SH-SY5Y (cell line): ENCODE data around the gene FUCA1.

Experiments
- GATA2 ChIP-seq: IDR thresholded peaks from 2 replicates; pipeline ENCODE4 v1.6.1; 2011; ENCODE audit warnings: mild to moderate bottlenecking, low read depth, low read length
- GATA3 ChIP-seq: IDR thresholded peaks from 2 replicates; pipeline ENCODE4 v1.6.1; 2011; ENCODE audit warnings: low read depth, mild to moderate bottlenecking, low read length, moderate library complexity

The FUCA1 gene

DNA sequence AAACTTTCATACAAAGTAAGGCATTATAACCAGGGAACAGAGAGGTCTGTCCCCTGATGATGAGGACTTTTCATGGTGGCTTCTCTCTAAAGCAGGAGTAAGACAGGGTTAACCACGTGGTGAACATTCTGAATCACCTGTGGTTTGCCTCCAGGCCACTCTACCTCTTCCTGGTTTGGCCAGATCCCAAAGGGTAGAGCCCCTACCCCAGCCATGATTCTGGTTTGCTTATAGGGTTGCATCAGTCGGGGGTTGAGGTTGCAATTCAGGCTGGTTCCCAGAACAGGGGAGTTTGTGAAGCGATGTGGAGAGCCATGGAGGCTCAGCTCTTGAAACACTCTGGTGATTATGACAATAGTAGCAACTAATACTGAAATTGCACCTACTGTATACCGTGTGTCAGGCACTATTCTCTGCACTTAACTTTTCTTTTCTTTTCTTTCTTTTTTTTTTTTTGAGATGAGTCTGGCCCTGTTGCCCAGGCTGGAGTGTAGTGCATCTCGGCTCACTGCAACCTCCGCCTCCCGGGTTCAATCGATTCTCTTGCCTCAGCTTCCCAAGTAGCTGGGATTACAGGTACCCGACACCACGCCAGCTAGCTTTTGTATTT is 36.8 kb upstream of the FUCA1 start:
- TF ChIP-seq GATA2 (no peak), GATA3 (no peak)

DNA sequence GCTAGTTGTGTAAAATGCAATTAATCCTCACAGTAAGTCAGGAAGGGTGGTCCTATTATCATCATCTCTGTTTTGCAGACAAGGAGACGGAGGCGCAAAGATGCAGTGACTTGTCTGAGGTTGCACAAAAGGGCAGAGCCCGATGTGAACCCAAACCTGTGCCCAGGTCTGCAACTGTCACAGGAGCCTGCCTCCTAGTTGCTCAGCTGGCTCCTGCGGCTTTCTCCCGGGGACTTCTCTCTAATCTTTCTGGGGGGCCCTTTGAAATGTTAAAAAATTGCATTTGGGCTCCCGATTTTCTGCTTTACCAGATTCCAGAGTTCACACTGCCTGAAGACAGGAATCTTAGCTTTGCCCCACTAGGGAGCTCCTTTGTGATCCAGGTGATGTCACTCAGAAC is 35.7 kb upstream of the FUCA1 start:
- TF ChIP-seq GATA2 (no peak), GATA3 (no peak)

DNA sequence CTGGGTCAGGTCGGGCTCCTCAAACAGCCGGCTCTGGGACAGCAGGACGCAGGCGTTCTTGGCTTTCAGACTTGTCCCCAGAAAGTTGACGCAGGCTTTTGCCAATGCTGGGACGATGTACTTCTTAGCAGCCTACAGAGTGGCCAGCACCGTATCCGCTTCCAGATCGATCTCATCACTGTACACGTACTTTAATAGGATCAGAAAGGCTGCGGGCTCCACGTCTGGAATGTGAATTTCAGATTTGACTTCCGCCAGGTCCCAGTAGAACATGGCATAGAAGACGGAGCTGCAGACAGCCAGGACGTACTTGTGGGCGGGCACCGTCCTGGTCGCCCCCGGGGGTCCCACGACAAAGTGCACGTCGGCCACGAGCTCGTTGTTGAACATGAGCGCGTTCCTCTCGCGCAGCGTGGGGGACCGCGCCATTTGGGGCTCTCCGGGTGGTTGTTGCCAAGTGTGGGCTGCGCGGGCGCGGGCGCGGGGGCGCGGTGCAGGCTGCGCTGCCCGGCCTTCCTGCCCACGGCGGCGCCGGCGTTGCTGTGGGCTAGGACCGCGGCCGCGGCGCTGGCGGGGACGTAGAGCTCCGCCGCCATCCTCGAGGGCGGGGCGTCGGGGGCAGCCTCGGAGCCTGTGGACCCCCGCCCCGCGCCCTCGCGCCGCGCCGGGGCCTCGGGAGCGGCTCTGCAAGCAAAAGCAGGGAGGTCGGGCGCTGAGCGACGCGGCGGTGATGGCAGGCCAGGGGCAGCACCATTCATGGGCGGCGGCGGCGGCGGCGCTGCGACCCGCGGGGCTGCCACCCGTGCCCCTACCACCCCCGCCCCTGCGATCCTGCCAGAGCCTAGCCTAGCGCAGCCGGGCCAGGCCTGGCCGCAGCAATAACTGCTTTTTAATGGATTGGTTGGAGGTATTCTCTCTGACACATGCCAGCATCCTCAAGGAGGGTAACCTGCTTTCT is 34.5 kb upstream of the FUCA1 start:
- TF ChIP-seq GATA2 (no peak), GATA3 (no peak)

DNA sequence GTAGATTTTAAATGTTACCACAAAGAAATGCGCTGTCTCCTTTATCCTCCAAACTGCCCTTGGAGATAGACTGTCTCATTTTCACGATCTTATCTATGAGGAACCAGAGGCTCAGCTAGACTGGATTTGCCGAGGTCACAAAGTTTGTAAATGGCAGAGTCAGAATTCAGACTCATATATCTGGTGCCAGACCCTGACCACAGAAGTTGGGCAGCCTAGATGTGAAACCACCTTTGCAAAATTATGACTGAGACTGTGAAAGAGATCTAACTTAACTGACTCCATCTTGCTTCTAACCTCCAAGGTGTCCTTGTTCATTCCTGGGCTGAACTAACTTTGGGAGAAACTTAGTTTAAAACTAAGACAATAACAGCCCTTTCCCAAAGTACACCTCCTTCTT is 31.0 kb upstream of the FUCA1 start:
- no peak for TF ChIP-seq GATA2
- no peak for TF ChIP-seq GATA3

DNA sequence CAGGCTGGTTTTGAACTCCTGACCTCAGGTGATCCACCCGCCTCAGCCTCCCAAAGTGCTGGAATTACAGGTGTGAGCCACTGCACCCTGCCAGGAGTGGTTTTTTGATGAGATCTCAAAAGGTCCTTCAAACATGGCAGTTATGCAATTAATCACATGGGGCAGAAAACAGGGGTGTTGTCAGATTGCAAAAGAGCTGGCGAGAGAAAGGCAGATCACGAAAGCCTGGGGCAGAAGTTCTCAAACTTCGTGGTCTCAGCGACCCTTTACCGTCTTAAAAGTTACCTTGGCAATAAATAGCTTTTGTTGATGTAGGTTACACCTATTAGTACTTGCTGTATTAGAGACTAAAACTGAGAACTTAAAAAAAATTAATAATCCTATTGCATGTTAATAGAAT is 29.0 kb upstream of the FUCA1 start:
- TF ChIP-seq GATA2 = no peak
- TF ChIP-seq GATA3 = no peak

DNA sequence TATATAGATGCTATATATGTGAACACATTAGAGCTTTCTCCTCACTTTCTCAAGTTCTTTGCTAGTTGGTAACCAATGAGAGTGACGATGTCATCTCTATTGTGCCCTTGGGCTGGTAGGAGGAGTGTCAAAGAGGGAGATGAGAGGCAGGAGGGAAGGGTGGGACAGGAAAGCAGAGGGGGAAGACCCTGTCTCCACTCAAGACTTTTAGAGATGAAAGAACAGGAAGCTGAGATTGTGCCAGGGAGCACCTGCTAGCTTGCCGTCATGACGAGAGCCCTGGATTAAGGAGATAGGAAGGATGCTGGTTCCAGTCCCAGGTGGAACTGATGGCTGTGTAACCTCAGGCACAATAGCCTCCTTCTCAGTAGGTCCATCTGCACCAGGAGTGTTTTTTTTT is 28.4 kb upstream of the FUCA1 start:
- TF ChIP-seq GATA3 = no peak
- no peak for TF ChIP-seq GATA2

DNA sequence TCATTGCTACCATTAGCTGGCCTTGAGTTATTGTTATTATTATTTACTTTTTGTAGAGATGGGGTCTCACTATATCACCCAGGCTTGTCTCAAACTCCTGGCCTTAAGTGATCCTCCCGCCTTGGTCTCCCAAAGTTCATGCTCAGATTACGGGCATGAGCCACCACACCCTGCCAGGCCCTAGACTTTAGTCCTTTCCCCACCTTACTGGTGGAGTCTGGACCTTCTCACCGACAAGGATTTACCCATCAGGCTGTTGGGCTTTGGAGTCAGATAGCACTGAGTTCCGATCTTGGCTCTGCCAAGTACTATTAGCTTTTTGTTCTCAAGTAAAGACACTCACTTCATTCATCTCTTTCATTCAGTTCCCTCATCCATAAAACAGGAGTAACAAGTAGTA is 27.9 kb upstream of the FUCA1 start:
- TF ChIP-seq GATA3 (no peak), GATA2 (no peak)

DNA sequence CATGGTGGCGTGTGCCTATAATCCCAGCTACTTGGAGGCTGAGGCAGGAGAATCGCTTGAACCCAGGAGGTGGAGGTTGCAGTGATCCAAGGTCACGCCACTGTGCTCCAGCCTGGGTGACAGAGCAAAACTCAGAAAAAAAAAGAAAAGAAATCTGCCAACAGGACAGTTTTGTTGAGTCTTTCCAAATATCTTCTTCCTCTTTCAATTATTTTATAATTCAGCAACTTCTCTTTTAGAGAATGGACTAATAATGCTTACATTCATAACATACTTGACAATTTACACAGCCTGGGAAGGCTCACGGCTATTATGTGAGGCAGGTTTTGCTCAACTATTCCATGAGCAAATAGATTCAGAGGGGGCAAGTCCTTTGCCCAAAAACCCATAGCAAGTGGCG is 27.0 kb upstream of the FUCA1 start:
- TF ChIP-seq GATA2 (no peak), GATA3 (no peak)

DNA sequence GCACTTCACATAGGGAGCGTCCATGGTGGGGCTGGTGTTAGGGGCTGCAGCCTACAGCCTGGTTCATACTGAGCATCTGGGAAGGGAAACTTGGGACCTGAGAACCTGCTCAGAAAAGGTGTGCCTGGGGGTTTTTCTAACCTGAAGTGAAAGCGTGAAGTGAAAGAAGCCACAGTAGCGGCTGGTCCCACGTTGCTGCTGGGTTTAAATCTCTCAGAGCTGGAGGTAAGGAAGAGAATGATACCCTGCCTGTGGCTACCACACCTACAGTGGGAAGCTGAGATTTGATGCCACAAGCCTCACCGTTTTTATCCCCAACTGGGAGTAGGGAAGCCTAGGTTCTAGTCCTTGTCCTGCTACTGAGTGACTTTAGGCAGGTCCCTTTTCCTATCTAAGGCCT is 21.0 kb upstream of the FUCA1 start:
- TF ChIP-seq GATA3 = no peak
- no peak for TF ChIP-seq GATA2

DNA sequence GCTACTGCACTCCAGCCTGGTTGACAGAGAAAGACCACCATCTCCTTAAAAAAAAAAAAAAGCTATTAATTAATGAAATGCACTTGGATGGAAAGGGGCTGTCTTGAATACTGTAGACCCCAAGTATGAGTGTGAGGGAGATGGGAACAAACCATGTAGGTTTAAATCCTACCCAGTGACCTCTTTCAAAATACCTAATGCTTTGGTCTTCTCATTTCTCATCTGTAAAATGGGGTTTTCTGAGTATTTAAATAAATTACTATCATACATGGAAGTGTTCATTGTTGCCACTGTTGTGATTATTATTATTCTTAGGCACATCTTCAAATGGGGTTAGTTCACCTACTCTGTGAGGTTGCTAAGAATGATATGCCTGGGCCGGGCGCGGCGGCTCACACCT is 17.1 kb upstream of the FUCA1 start:
- TF ChIP-seq GATA2 = no peak
- TF ChIP-seq GATA3 = no peak

DNA sequence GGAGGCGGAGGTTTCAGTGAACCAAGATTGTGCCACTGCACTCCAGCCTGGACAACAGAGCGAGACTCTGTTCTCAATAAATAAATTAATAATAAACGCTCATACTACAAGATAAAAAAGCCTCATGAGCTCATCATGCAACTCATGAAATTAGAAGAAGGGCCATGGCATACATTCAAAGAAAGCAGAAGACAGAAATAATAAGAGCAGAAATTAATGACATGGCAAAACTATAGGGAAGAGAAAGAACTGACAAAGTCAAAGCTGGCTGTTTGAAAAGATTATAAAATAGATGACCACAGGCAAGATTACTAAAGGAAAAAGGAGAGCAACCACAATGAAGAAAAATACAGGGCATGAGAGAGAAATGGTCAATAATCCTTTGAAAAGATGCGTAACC is 14.7 kb upstream of the FUCA1 start:
- TF ChIP-seq GATA3 = no peak
- no peak for TF ChIP-seq GATA2

DNA sequence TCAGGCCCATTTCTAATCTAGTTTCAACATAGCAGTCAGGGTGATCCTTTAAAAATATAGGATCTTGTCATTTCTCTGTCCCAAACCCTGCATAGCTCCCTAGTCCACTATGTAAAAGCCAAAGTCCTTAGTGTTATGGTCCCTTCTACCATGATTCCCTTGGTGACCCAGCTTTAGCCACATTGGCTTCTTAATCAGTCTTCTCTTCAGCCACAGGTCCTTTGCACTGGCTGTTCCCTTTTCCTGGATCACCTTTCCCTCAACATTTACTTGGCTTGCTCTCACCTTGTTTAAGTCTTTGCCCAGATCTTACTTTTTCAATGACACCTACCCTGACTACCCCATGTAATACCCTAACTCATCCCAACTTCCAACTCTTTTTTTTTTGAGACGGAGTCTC is 11.7 kb upstream of the FUCA1 start:
- TF ChIP-seq GATA2 (no peak), GATA3 (no peak)

DNA sequence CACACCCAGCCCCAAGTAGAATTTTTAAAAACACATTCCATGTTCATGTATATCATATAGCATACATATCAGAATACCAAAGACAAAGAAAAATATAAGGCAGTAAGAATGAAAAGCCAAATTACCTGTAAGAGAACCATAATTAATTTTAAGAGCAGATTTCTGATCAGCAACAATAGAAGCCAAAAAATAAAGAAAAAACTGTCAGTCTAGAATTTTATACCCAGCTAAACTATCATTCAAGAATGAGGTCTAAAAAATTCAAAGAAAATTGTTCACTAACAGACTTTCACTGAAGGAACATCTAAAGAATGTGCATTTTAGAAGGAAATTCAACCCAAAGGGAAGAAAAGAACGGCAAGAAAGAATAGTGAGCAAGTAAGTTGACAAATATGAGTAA is 10.6 kb upstream of the FUCA1 start:
- TF ChIP-seq GATA2 = no peak
- no peak for TF ChIP-seq GATA3

DNA sequence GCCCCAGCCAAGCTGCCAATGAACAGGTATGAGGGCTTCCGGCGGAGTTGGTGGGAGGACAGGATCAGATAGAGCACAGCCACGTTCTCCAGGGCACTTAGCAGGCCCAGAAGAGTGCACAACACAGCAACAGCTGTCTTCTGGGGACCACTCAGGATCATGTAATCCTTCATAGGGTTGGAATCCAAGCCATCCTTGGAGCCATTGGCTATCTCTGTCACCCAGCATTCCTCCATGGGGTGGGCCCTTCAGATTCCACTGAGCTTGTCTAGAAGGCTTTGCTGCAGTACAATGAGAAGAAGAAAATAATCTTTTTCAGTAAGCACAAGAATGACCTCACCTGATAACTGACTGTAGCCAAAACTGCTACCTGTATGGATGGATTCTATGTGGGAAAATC is 7.3 kb upstream of the FUCA1 start:
- TF ChIP-seq GATA2 (no peak), GATA3 (no peak)

DNA sequence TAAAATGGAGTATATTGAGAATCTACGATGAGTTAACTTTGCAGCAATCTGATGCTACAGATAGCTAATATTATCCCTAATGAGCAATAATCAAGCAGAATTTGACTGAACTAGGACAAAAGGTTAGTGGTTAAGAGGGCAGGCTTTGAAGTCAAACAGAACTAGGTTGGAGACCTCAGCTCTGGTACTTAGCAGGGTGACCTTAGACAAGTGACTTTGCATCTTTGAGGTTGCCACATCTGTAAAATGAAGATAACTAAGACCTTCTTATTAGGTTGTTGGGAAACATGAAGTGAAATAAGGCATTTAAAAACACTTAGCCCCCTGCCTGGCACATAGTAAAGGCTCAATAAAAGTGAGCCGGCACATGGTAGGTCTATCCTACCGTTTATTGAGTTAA is 4.3 kb upstream of the FUCA1 start:
- TF ChIP-seq GATA2 (no peak), GATA3 (no peak)

DNA sequence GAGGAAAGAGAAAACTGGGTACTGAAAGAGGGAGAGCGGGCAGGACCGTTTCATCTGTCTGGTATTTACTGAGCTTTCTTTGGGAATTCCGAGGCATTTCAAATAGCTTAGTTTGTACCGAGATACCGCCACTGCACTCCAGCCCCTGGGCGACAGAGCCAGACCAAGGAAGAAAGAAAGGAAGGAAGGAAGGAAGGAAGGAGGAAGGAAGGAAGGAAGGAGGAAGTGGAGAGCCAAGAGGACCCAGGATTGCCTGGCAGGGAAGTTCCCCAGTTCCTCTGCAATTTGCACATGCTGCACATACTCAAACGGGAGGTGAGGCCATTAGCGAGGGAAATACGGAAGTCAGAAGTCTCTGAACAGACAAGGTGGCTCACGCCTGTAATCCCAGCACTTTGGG is 961 bp upstream of the FUCA1 start:
- TF ChIP-seq GATA2 (no peak), GATA3 (no peak)
